NT2/D1 (cell line): ENCODE data around the gene BACH1.
A peak's percentile ranks its signal among the peaks of the same experiment; 100 is the strongest.

Experiments used
- DNase-seq: peaks from one replicate; pipeline ENCODE4 v3.0.0-alpha.2; 2011; ENCODE audit warnings: low read depth, low spot score
- H3K27me3 ChIP-seq: 2 replicates; pipeline ENCODE4 v1.6.0; 2011; ENCODE audit warnings: mild to moderate bottlenecking; ENCODE audit not compliant: insufficient read length, insufficient read depth
- H3K36me3 ChIP-seq: 2 replicates; pipeline ENCODE4 v1.6.1; 2011; ENCODE audit warnings: mild to moderate bottlenecking, low read length, mixed read lengths; ENCODE audit not compliant: insufficient read depth, insufficient read length
- H3K4me1 ChIP-seq: 2 replicates; pipeline ENCODE4 v1.5.1; 2011; ENCODE audit not compliant: insufficient read depth, insufficient read length
- H3K4me3 ChIP-seq: 2 replicates; pipeline ENCODE4 v1.5.1; 2011; ENCODE audit warnings: low read depth; ENCODE audit not compliant: insufficient read length
- H3K9ac ChIP-seq: 2 replicates; pipeline ENCODE4 v1.6.0; 2011; ENCODE audit warnings: low read depth; ENCODE audit not compliant: insufficient read length
- H3K9me3 ChIP-seq: 2 replicates; pipeline ENCODE4 v1.5.1; 2011; ENCODE audit warnings: mild to moderate bottlenecking, low read length; ENCODE audit not compliant: insufficient read depth
- SUZ12 ChIP-seq: IDR thresholded peaks from 2 replicates; pipeline ENCODE4 v1.6.1; 2011; ENCODE audit not compliant: insufficient read length, insufficient read depth; ENCODE audit errors: extremely low read depth
- YY1 ChIP-seq: IDR thresholded peaks from 2 replicates; pipeline ENCODE4 v1.6.1; 2011; ENCODE audit not compliant: insufficient read length, insufficient read depth
- ZNF274 ChIP-seq: IDR thresholded peaks from 2 replicates; pipeline ENCODE4 v1.6.1; 2011; ENCODE audit warnings: mild to moderate bottlenecking, low read depth, low read length

BACH1 gene

GRCh38 chr21:29293495-29293894 lies 5.2 kb upstream of the BACH1 start:
- no peaks in the 10 kb centered on the region for H3K36me3 ChIP-seq
- no peak for TF ChIP-seq SUZ12
- no peak for TF ChIP-seq ZNF274
- TF ChIP-seq YY1: no peak
- H3K9ac ChIP-seq: no peak overlapping the region
- H3K4me1 ChIP-seq: no peaks in the 10 kb centered on the region
- peaks cover 22% of the 10 kb centered on the region; the same call in 1 of the 2 replicates for H3K9me3 ChIP-seq
- no peak for DNase-seq
- peaks cover 5% of the 10 kb centered on the region for H3K27me3 ChIP-seq
- H3K4me3 ChIP-seq: no peak overlapping the region

DNA sequence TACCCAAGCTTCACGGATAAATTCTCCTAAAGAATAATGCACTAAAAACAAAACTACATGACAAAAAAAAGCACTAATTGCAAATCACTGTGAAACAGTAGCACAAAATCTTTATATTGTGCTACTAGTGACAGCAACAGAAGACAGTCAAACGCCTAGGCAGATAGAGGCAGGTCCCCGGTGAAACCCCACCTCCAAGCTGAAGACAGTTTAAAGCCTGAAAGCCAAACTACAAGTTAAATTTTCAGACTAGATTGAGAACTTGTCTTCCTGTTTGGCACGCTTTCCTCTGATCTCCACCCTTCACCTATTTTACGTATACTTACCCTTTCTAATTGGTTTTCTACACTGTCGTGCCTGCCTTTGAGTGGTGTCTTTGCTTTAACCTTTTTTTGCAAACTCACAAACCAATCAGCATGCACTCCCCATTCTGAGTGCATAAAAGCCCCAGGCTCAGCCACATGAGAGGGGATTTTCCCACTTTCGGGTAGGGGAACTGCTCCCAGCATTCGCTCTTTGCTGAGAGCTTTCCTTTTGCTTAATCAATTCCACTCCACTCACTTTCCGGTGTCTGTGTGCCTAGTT lies 3.6 kb upstream of the BACH1 start:
- no peaks in the 10 kb centered on the region for H3K36me3 ChIP-seq
- H3K4me3 ChIP-seq: no peak overlapping the region
- no peak for DNase-seq
- peaks cover 22% of the 10 kb centered on the region; the same call in 1 of the 2 replicates for H3K9me3 ChIP-seq
- H3K27me3 ChIP-seq: peaks cover 5% of the 10 kb centered on the region
- no peak overlapping the region for H3K9ac ChIP-seq
- no peaks in the 10 kb centered on the region for H3K4me1 ChIP-seq
- TF ChIP-seq YY1 (no peak), SUZ12 (no peak), ZNF274 (no peak)

DNA sequence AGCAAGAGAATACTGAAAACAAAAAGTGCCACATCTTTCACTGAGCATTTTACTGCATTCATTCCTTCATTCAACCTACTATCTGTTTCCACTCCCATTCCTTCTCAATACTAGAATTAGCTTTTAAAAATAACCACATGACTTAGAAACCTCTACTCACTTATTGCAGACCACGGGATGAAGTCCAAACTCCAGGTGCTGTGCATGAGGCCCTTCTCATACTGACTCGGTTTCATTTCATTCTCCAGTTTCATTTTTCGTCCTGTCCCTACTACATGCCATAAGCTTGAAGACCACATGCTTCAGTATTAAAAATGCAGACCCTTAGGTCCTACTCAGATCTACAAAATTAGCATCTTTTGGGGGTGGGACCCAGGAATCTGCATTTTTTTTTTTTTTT lies 2.3 kb upstream of the BACH1 start:
- no peak for DNase-seq
- no peak overlapping the region for H3K4me3 ChIP-seq
- peaks cover 22% of the 10 kb centered on the region; the same call in 1 of the 2 replicates for H3K9me3 ChIP-seq
- H3K9ac ChIP-seq: no peak overlapping the region
- no peaks in the 10 kb centered on the region for H3K36me3 ChIP-seq
- no peaks in the 10 kb centered on the region for H3K4me1 ChIP-seq
- TF ChIP-seq ZNF274 (no peak), YY1 (no peak), SUZ12 (no peak)
- peaks cover 5% of the 10 kb centered on the region for H3K27me3 ChIP-seq

GRCh38 chr21:29297483-29298347 lies 1.0 kb upstream of the BACH1 start:
- H3K9me3 ChIP-seq: peaks cover 22% of the 10 kb centered on the region; the same call in 1 of the 2 replicates
- no peaks in the 10 kb centered on the region for H3K36me3 ChIP-seq
- H3K4me1 ChIP-seq: peaks cover 5% of the 10 kb centered on the region
- H3K27me3 ChIP-seq: peaks cover 5% of the 10 kb centered on the region
- no peak for DNase-seq
- peak overlapping the region; percentile 54 for H3K4me3 ChIP-seq
- no peak for TF ChIP-seq ZNF274
- TF ChIP-seq SUZ12: no peak
- TF ChIP-seq YY1: no peak
- peak overlapping the region; percentile 75 for H3K9ac ChIP-seq

DNA sequence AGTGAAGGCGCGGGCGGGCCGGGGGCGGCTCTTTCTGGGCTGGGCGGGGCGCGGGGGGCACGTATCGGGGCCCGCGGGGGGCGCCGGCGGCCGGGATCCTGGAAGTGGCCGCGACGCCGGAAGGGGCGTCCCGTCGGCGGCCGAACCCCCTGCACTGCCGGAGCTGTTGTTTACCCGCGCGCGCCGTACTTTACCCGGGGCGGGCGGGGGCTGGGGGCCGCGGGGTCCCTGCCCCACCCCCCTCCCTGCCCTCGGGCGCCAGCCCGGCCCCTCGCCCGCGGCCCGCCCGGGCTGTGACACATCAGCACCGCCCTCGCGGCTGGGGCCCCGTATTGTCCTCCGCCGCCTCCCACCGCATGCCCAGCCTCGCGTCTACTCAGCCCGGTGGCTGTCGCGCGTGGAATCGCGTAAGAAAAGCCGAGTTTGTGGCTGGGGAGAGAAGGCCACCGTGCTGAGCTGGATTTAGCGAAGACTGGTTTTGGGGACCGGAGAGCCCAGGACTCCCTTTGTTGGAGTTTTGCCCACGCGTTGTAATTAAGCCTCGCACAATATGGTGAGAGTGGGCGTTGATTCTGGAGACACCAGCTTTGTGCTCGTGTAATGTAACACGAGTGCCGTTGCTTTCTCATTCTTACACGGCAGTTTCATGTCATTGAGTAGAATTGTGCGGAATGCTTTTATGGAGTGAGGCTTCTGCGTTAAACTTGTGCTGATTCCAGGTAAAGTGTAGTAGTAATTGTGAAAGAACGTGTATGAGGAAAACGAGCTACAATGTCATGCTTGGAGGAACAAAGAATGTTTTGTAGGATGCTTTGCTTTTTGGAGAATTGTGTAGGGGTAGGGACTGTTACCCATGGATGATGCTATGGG lies 559 bp downstream of the BACH1 start:
- DNase-seq: no peak

GRCh38 chr21:29299916-29300806 lies 1.4 kb downstream of the BACH1 start:
- DNase-seq: no peak
- Histone ChIP-seq H3K9ac (peak overlapping the region; percentile 91), H3K27me3 (peaks cover 5% of the 10 kb centered on the region), H3K36me3 (peaks cover 2% of the 10 kb centered on the region), H3K4me3 (peak overlapping the region; percentile 82), H3K9me3 (peaks cover 12% of the 10 kb centered on the region; the same call in 1 of the 2 replicates), H3K4me1 (peaks cover 5% of the 10 kb centered on the region)
- TF ChIP-seq SUZ12 (no peak), ZNF274 (no peak), YY1 (no peak)

More for the DNA sequence above, 559 bp downstream of the BACH1 start:
- H3K27me3 ChIP-seq: peaks cover 5% of the 10 kb centered on the region
- TF ChIP-seq YY1 (no peak), SUZ12 (no peak), ZNF274 (no peak)
- H3K36me3 ChIP-seq: no peaks in the 10 kb centered on the region
- H3K9ac ChIP-seq: peak overlapping the region; percentile 91
- peaks cover 21% of the 10 kb centered on the region; the same call in 1 of the 2 replicates for H3K9me3 ChIP-seq
- H3K4me1 ChIP-seq: peaks cover 5% of the 10 kb centered on the region
- peak overlapping the region; percentile 82 for H3K4me3 ChIP-seq
